Measurements from ENCODE around the gene ING3. TPM values are rescaled to one million over a fixed set of nuclear protein-coding genes. Genes with fewer than 3 reads are reported as not detected.

The ING3 gene
- total and polyA plus RNA-seq, 11 donors, result 5.4 to 16.0 (median 12.5) TPM

DNA sequence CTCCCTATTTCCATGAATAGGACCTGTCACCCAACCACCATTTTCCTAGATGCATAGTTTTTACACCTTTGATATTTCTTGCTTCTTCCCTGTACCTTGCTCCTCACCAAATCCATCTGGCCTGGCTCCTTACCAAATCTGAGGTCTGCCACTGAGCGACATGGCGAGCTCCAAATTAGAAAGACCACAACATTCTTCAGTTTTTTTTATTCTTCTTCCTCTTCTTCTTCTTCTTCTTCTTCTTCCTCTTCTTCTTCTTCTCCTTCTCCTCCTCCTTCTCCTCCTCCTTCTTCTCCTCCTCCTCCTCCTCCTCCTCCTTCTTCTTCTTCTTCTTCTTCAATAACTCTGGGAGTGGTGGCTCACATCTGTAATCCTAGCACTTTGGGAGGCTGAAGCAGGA, 45.1 kb downstream of the ING3 start:
- no peaks in the 10 kb centered on the region for H3K36me3 ChIP-seq

DNA sequence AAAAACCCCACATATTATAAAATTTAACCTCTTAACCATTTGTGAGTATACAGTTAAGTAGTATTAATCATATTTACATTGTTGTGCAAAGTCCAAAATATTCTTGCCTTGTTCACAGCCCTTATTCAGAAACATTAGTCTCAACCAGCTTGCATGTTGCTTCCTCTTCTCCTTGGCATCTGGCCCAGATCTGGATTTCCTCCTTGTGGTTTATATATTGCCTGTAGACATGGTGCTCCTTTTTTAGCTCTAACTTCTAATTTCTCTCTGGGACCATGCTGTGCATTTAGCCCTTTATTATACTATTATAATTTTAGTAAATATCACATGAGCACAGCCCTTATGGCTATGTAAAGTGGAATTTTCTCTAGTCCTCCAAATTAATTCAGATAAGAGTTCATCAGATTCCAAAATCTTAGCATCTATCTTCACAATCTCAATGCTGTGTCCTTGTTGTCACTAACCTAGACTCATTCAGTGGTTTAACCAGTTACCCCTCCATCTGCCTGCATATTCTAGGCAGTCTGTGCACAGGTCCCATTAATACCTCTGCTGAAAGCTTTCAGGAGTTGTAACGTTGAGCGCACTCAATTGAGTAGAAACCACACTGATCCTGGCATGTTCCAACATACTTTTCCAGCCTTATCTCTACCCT, 45.9 kb downstream of the ING3 start:
- H3K27me3 ChIP-seq, result no peaks in the 10 kb centered on the region
- H3K36me3 ChIP-seq, result no peaks in the 10 kb centered on the region
- 78 to 92% (median 86%) methylated on average over 2 of the region's 2 CpGs for WGBS, 4 donors
- peak in 4 of 5 donors; percentile 74 to 89 (median 83) for DNase-seq
- no peaks in the 10 kb centered on the region for H3K9me3 ChIP-seq
- H3K27ac ChIP-seq, result peak overlapping the region in 7 of 12 donors; percentile 2 to 93 (median 33)
- intact Hi-C loops (cut with DNase I), result loop anchor here in 1 of 10 donors (5.0 kb wide), 1 partner anchor 46 kb away; no protein-coding TSS in a partner anchor
- ATAC-seq, result peak in 3 of 4 donors; percentile 60 to 72 (median 68)
- H3K4me1 ChIP-seq, result peaks cover 0 to 94% (median 63%) of the 10 kb centered on the region in 12 donors
- no peak overlapping the region for H3K4me3 ChIP-seq
- TF ChIP-seq POLR2A (IDR thresholded peaks at IDR 0.05) (no peak), CTCF (IDR thresholded peaks at IDR 0.05) (no peak)

More for the DNA sequence above, 45.1 kb downstream of the ING3 start:
- peaks cover 0 to 94% (median 59%) of the 10 kb centered on the region in 12 donors for H3K4me1 ChIP-seq
- DNase-seq, result no peak
- intact Hi-C loops (cut with DNase I), result loop anchor here in 1 of 10 donors (5.0 kb wide), 1 partner anchor 47 kb away; no protein-coding TSS in a partner anchor
- no peaks in the 10 kb centered on the region for H3K27me3 ChIP-seq
- TF ChIP-seq CTCF (IDR thresholded peaks at IDR 0.05), result no peak
- no peak for TF ChIP-seq POLR2A (IDR thresholded peaks at IDR 0.05)
- no peaks in the 10 kb centered on the region for H3K9me3 ChIP-seq
- no peak overlapping the region for H3K4me3 ChIP-seq
- no peak for ATAC-seq
- peak overlapping the region in 5 of 12 donors; percentile 2 to 93 (median 69) for H3K27ac ChIP-seq
- WGBS, 4 donors, result 66 to 91% (median 86%) methylated on average over 2 of the region's 2 CpGs

GRCh38 chr7:120996988-120997345, 46.4 kb downstream of the ING3 start:
- Histone ChIP-seq H3K4me3 (no peak overlapping the region), H3K4me1 (peaks cover 0 to 94% (median 65%) of the 10 kb centered on the region in 12 donors), H3K36me3 (no peaks in the 10 kb centered on the region), H3K27me3 (no peaks in the 10 kb centered on the region), H3K9me3 (no peaks in the 10 kb centered on the region), H3K27ac (peak overlapping the region in 5 of 12 donors; percentile 2 to 93 (median 69))
- intact Hi-C loops (cut with DNase I), result loop anchor here in 1 of 10 donors (5.0 kb wide), 1 partner anchor 45 kb away; no protein-coding TSS in a partner anchor
- DNase-seq (no peak), ATAC-seq (no peak)
- no peak for TF ChIP-seq POLR2A (IDR thresholded peaks at IDR 0.05)

- Histone ChIP-seq H3K36me3 (no peaks in the 10 kb centered on the region), H3K4me3 (no peak overlapping the region), H3K9me3 (no peaks in the 10 kb centered on the region), H3K27ac (peak overlapping the region in 6 of 12 donors; percentile 13 to 93 (median 42)), H3K27me3 (no peaks in the 10 kb centered on the region), H3K4me1 (peaks cover 3 to 94% (median 71%) of the 10 kb centered on the region in 12 donors)
- 89 to 94% (median 92%) methylated on average over 7 of the region's 7 CpGs for WGBS, 4 donors
- TF ChIP-seq CTCF (IDR thresholded peaks at IDR 0.05), result no peak
- no peak for TF ChIP-seq POLR2A (IDR thresholded peaks at IDR 0.05)
- peak in 3 of 5 donors; percentile 34 to 51 (median 37) for DNase-seq
- ATAC-seq, result peak in 1 of 4 donors; percentile 27
- intact Hi-C loops (cut with DNase I), result loop anchor here in 1 of 10 donors (5.0 kb wide), 1 partner anchor 44 kb away; no protein-coding TSS in a partner anchor
Measured at GRCh38 chr7:120997882-120998474, 47.4 kb downstream of the ING3 start.

Data from heart left ventricle (tissue), 16 donors.